NCI-H226 (cell line): Measurements from ENCODE around the gene SLC6A18.
"Not testable (repeated sequence)": the region's sequence is repeated elsewhere in the genome, so short reads cannot be mapped to it uniquely, and the experiment has no call there.

ENCODE experiments used
- DNase-seq: peaks from one replicate; pipeline ENCODE4 v3.0.0-alpha.2; 2015

Gene SLC6A18

GRCh38 chr5:1216918-1217295, 8.3 kb upstream of the SLC6A18 start:
- no peak for DNase-seq

- no peak for DNase-seq
These were observed 7.5 kb upstream of the SLC6A18 start for GRCh38 chr5:1217596-1218206.

GRCh38 chr5:1218351-1219080, 6.7 kb upstream of the SLC6A18 start:
- DNase-seq, result no peak

- DNase-seq, result no peak
These were observed 5.9 kb upstream of the SLC6A18 start for GRCh38 chr5:1219098-1219767.

- DNase-seq, result no peak
These were observed 5.4 kb upstream of the SLC6A18 start for GRCh38 chr5:1219768-1220100.

GRCh38 chr5:1220351-1220750, 4.8 kb upstream of the SLC6A18 start:
- DNase-seq, result no peak

GRCh38 chr5:1220831-1221230, 4.3 kb upstream of the SLC6A18 start:
- no peak for DNase-seq

- DNase-seq, result no peak
These were observed 3.5 kb upstream of the SLC6A18 start for GRCh38 chr5:1221721-1222120.

- no peak for DNase-seq
These were observed 3.0 kb upstream of the SLC6A18 start for GRCh38 chr5:1222147-1222546.

GRCh38 chr5:1222621-1223277, 2.4 kb upstream of the SLC6A18 start:
- DNase-seq, result no peak

- DNase-seq, result no peak
These were observed 1.9 kb upstream of the SLC6A18 start for GRCh38 chr5:1223278-1223670.

- DNase-seq, result no peak
These were observed 550 bp upstream of the SLC6A18 start for GRCh38 chr5:1224631-1225030.

GRCh38 chr5:1226231-1226630, 1.1 kb downstream of the SLC6A18 start:
- DNase-seq, result no peak

GRCh38 chr5:1226839-1227581, 1.8 kb downstream of the SLC6A18 start:
- DNase-seq, result no peak

- DNase-seq, result no peak
These were observed 2.5 kb downstream of the SLC6A18 start for GRCh38 chr5:1227667-1228066.

GRCh38 chr5:1228120-1228519, 2.9 kb downstream of the SLC6A18 start:
- DNase-seq, result no peak

GRCh38 chr5:1229023-1229422, 3.8 kb downstream of the SLC6A18 start:
- not testable (repeated sequence) for DNase-seq

GRCh38 chr5:1229822-1230221, 4.6 kb downstream of the SLC6A18 start:
- DNase-seq, result no peak

- no peak for DNase-seq
These were observed 5.4 kb downstream of the SLC6A18 start for GRCh38 chr5:1230551-1230950.

- no peak for DNase-seq
These were observed 6.2 kb downstream of the SLC6A18 start for GRCh38 chr5:1231354-1231905.

GRCh38 chr5:1232780-1233179, 7.6 kb downstream of the SLC6A18 start:
- no peak for DNase-seq

GRCh38 chr5:1235379-1235778, 10.2 kb downstream of the SLC6A18 start:
- no peak for DNase-seq

GRCh38 chr5:1235838-1236237, 10.7 kb downstream of the SLC6A18 start:
- DNase-seq, result no peak
